HG02973 (cell line): ENCODE data around the gene NT5C1A.

Experiments
- ATAC-seq: cut with Tn5 transposase; IDR thresholded peaks from one replicate; pipeline ENCODE4 v1.9.1; 2021; ENCODE audit warnings: moderate library complexity; ENCODE audit not compliant: unreplicated experiment

The NT5C1A gene

DNA sequence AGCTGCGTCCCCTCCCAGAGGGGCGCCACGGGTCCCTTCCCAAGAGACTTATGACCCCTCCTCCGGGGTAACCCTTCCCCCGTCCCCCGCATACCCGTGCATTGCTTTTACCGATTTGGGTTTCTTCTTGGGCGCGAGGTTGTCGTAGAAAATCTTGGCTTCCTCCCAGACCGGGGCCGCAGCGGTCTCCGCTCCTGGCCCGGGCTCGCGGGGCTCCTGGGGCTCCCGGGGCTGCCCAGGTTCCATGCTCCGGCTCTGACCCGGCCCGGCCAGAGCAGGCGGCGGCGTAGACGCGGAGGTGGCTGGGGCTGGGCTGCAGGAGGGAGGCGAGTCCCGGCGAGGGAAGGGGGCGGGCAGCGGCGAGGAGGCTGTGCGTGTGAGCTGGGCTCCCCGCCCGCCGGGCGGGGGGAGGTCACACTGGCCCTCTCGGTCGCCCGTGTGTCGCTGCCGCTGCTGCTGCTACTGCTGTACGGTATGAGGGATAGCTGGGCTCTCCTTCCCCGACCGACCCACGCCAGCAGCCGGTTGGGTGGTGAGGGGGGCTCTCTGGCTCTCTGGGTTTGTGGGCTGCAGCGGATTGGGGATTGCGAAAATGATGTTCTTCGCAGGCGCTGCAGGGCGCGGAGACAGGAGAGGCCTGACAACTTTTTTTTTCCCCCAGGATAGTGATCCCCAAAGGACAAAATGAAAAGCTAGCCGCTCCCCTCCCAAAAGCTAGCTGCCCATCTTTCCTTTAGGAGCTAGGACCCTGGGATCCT is at the start of gene NT5C1A:
NT5C1A (minus strand) TSS at position 315 of the 758 bp plus-strand sequence; CDS start at position 246, 69 bp downstream.
- no peak for ATAC-seq

DNA sequence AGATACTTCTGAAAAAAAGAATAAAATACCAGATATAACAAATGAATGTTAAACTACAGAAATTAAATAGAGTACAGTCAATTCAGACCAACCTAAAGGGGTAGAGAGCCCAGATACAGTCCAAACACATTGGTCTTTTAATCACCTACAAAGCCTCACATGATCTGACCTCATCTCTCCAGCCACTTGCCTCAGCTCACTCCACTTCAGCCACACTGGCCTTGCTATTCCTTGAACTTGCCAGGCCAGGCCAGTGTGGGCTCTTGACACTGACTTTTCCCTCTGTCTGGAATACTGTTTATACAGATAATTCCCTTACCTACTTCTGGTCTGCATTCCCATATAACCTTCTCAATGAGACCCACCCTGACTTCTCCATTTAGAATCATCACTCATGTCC is 49.8 kb upstream of the NT5C1A start:
- ATAC-seq = no peak

DNA sequence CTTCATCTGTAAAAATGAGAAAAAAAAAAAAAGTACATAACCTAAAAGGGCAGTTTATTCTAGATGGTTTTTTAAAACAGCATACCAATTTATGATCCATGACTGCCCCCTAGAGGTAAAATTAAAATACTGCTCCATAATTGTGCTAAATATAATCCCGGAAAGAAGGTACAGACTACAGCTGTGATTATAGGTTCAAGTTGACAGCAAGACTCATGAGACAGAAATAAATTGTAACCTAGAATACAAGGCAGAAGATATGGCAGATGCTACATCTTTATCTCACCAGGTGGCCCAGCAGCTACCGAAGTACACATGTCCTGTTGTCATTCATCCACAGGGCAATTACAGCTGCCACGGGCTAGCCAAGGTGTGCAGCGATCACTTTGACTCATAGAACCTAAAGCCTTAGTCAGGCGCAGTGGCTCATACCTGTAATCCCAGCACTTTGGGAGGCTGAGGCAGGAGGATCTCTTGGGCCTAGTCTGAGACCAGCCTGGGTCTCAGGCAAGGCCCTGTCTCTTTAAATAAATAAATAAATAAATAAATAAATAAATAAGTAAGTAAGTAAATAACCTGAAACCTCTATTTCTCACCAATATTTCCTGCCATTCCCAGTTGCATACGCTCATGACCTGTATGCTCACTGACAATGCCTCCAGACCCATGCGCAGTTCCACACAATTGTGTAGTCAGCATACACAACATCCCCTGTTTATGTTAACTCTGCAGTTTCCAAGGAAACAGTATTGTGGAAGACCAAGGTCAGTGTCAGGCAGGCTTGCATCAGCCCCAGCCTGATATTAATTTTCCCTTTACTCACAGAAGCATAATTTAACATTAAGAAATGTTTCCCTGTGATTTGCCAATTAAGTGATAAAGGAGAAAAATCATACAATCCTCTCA is 48.4 kb upstream of the NT5C1A start:
- no peak for ATAC-seq

DNA sequence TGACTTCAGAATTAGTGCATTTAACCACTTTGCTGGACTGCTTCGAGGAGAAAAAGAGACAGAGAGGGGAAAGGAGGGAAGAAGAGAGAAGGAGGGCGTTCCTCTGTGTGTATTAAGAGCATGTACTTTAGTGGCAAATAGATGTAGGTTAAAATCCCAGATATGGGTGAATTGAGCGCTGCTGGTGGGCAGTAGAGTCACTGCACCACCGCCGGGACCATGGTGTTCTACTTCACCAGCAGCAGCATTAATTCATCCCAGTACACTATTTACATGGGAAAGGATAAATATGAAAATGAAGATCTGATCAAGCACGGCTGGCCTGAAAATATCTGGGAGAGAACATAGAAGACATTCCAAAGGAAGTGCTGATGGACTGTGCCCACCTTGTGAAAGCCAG is 45.9 kb upstream of the NT5C1A start:
- no peak for ATAC-seq

DNA sequence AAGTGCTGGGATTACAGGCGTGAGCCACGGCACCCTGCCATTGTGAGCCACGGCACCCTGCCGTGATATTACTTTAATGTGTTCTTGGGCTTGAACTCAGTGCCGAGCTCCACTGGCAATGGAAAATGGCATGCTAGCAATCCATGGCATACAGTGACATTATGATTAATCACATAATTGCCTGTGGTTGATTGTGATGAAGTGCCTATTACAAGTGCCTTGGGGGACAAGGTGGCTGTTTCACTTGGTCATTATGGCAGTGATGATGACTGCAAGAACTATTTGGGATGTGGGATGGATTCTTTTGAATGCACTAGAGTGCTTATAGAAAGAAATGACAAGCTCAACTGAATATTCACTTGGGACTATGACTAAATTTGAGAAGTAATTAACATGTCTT is 41.6 kb upstream of the NT5C1A start:
- ATAC-seq = no peak

DNA sequence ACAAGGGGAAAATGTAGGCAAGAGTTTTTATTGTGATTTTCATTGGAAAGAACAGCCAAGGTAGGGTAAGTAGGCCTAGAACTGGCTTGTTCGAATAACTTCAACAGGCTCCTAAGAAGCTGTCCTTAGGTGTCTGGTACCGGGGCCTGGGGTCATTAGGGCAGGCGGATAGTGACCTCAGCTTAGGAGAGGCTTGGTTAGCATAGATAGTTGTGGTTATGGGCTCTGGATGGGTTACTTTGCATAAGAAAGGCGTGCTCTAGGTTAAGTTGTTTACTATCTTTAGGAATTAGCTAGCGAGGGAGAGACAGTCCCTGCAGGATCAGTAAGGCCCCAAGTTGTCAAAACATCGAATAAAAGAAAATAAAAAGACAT is 40.0 kb upstream of the NT5C1A start:
- ATAC-seq = no peak

DNA sequence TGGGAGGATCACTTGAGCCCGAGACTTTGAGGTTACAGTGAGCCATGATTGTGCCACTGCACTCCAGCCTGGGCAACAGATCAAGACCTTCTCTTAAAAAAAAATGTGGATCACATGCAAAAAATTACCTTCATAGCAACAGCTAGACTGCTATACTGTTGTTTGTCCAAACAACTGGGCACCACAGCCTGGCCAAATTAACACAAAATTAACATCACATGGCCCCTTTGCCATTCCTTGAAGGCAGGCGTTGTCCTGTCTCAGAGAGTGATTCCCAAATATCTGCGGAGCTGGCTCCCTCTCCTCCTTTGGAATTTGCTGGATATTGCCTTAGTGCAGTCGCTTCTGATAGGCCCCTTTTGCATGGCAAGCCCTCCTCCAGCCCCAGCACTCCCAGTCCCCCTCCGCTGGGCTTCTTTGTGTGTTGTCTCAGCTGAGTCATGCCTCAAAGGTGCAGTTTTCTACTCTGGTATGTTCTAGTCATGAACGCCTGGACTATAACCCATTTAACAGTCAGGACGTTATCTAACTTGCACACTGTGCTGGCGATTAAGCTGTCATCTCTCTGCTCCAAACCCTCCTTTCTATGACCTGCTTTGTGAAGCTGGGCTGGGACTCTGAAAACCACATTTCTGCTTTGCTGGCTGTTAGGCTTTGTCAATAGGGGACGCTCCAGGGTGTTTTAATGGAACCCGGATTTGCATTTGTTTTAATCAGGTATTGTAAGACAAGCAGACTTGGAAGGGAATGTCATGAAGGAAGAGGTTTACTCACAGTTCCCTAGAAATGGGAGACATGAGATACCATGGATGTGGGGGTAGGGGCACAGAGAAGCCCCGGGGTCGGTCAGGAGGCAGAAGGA is 39.4 kb upstream of the NT5C1A start:
- no peak for ATAC-seq

DNA sequence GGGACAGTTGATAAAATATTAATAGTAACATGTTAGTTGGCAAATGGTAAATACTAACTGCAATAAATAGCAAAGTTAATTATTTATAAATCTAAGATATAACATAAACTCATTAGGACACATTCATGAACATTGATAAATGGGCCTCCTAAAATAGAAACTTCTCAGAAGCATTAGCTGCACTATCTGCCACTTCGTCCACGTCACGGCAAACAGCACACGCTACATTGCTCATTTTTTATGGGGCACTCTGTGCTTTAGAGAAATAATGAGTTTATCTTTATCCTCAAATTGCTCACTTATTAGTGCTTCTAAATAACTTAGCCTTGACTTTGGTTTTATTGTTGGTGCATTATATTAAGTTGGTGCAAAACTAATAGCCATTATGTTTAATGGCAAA is 35.6 kb upstream of the NT5C1A start:
- no peak for ATAC-seq

DNA sequence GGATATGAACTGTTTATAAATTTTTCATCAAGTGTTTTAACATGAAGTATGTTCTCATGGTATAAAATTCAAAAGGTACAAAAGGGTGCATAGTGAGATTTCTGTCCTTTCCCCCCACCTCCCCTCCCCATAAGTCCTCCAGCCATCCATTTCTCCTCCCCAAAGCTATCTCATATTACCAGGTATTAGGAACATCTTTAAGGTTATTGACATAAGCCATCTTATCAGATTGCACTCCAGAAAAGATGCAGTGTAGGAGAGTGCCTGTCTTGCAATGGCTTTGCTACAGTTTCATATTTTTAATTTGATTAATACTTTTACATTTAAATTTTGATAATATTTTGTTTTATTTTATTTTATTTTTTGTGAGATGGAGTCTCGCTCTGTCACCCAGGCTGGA is 32.9 kb upstream of the NT5C1A start:
- no peak for ATAC-seq

DNA sequence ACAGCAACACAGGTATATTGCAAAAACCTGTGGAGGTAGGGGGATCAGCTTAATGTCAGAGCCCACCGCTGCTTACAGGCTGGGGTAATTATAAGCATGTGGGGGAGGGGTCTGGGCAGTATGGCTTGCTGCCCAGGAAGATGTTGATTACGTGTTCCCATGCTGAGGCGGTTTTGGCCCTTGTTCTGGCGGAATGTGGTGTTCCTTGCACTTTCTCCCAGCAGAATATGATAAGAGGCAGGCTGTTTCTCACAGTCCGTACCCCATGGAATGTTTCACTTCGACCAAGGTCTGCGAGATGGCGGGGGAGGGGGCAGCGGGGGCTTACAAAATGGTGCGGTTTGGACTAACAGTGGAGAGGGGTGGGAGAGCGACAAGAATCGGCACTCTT is 29.1 kb upstream of the NT5C1A start:
- no peak for ATAC-seq

DNA sequence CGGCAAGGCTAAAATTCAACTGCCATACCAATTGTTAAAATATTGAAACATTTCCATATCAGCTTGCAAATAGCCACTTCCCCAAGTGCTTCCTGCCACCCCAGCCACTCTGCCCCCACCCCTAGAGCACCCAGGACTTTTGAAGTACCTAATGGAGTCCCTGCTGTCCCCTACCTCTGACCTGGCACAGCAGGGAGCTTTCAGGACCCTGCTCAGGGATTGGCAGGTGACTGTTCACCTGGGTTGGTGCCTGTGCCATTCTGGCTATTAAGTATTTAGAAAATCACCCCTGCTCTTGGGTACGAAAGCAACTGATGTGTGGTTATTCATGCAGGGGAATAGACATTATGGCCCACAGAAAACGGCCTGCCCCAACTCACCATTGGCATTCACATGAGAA is 28.4 kb upstream of the NT5C1A start:
- no peak for ATAC-seq

DNA sequence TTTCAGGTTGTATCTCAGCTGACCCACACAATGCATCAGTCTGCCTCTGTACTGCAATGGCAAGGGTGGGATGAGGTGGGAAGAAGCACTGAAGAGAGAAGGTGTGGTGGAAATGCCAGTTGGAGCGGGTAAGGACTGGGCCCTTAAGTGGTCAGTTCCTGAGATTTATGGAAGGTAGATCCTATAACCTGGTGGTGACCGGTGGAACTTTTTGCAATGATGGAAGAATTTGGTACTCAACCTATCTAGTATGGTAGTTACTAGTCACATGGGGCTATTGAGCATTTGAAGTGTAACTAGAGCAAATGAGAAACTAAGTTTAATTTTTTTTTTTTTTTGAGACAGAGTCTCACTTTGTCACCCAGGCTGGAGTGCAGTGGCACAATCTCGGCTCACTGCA is 27.5 kb upstream of the NT5C1A start:
- ATAC-seq = no peak

DNA sequence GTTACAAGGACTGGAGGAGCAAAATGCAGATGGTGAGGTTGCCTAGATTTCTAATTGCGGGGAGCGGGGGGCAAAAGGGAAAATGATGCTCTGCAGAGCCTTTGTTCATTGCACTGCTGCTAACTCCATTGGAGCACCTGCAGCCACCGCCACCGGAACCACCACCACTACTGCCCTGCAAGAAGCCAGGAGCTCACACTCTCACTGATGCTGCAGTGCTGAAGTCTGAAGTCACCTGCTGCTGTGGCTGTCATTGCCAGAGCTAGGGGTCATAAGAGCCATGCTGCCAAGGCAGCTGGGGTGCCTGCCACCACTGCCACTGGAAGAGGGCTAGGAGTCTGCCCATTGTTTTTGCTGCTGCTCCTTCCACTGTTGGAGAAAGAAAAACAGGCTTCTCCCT is 26.7 kb upstream of the NT5C1A start:
- ATAC-seq = no peak

DNA sequence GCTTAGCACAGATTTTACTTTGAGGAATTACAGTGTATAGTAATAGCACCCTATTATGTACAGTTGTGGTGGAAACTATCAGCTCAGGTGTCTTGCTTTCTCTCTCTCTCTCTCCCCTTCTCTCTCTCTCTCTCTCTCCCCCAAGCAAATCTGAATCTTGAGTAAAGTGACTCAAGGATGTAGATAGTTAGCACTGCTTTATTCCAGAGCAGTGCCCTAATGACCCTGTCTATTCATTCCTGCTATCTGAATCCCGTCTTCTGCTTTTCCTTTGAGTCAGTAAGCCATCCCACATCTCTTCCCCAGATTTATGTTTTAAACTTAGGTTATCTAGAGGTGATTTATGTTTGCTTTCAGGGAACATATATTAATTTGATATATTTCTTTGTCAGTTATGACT is 24.5 kb upstream of the NT5C1A start:
- ATAC-seq = no peak

DNA sequence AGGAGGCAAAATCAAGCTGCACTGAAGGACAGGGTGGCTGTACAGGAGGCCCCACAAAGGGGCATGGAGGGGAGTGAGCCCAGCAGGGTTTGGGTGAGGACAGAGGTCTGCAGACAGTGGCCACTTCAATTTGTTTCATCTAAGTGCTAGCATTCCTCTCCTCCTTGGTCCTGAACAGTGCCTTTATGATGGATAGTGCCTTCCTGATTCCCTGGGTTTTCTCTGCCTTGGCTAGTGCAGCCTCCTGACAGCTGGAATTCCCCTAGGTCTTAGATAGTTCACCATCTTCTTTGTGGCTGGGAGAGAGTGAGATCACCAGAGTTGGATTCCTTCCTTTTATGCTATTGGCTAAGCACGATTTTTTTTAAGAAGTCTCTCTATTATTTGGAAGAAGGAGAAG is 23.1 kb upstream of the NT5C1A start:
- no peak for ATAC-seq

DNA sequence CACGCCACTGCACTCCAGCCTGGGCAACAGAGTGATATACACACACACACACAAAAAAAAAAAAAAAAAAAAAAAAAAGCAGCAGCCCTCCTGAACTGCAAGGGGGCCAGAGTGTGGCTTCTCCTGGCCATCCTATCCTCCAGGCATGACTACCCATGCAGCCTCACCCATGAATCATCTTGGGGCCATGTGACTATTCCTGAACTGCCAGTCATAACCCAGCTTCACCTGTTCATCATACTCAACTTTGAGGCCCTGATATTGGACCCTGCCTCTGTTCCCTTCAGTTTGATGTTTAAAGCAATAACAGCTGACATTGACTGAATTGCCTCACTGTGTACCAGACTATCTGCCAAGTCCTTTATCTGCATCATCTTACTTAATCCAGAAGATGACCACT is 22.1 kb upstream of the NT5C1A start:
- ATAC-seq = no peak

DNA sequence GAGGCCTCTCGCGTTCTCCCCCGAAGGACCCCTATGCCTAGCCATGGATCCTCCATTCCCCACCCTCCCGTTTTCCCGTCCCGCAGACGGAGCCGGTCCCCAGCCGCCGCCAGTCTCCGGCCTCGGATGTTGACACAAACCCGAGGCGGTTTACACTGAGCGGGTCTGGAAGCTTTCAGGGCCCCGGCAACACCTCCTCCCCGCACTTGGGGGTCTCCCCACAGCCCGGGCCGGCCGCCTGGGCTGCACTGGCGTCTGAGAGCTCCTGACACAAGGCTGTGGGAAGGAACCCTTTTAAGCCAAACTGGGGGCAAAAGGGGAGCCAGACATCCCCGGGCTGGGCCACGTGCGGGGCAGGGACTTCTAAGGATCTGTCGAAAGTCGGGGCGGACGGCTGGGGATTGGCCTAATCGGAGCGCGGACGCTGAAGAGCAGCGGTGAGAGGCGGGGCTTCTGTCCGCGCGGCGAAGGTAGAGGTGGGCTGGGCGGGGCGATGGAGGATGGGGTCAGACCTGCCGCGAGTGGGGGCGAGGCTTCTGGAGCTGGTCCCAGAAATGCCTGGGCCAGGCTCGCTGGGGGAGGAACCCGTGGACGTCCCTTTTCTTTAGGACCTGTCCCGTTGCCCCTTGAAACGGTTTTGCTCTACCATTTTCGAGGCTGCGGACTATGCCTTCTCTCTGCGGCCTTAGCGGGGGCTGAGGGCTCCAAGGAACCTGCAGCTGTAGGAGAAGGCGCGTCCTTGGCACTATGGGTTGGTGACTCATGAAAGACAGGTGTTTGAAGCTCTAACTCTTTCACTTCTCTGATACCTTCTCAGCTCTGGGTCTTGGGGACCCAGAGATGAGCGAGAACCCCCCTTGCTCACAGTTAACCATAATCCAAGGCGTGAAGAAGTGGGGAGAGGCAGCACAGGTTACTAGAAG is 20.5 kb upstream of the NT5C1A start:
- no peak for ATAC-seq

DNA sequence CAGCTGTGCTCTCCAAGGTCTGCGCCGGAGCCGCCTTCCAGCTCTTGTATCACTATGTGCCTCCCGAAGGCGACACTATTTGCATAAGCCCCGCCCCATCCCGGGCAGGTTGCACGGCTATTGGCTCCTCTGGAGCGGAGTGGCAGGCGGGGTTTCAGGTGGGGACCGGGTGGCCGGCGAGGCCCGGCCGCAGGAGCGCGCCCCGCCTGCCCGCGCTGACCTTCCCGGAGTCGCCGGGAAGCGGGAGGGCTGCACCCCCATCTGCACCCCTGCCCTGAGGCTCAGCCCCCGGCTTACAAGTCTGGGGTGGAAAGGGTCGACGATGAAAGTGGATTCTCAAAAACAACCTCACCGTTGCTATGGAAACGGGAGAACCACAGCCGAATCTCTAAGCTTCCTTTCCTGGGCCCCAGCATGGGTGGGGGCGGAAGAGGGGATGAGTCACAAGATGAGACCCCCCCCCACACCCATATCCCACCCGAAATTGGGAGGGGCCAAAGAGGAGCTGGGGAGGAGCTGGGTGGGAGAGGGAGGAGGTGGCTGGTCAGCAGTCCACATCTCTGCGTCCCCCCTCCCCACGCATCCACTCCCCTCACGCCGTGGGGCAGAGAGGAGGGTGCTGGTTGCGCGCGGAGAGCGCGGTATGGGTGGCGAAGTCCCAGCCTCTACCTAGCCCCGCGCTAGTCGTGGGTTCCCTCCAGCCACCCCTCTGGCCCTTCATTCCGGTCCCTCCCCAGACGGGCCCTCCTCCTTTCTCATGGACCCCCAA is 19.7 kb upstream of the NT5C1A start, which contains the start of gene HPCAL4:
HPCAL4 (minus strand) TSS at position 51 of the 769 bp plus-strand sequence. CDS start 6,830 bp downstream, outside the sequence.
- ATAC-seq = peak; percentile 59

DNA sequence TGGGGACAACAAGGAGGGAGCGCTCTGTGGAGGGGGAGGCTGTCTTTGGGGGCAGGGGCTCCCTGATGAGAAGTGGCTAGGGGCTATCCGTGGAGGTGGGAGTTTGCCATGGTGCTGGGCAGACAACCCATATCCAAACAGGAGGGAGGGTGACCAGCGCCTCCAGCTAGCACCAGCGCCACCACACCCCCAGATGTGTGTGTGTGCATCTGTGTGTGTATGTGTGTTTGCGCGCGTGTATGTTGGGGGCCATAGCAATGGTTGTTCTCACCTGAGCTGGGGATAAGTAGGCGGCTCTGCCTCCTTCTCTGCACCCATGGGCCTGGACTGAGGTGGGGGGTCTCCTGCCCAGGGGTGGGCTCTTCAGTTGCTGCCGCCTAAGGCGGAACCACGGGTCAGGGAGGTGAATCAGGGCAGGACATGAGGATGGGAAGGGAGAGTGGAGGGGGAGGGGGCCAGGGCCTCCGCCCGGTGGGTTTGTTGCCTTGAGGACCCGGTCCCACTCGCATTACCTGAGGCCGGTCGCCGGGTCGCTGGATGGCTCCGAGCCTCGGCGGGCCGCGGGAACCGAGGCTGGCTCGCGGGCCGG is 19.0 kb upstream of the NT5C1A start:
- ATAC-seq = no peak
